Hematopoietic multipotent progenitor cell treated with erythropoietin and hydrocortisone succinate and interleukin-3 and kit ligand, for 15 days (in vitro differentiated cells): Measurements from ENCODE around the gene R3HCC1L.

Source experiments
- DNase-seq: peaks from one replicate; pipeline ENCODE4 v3.0.0-alpha.2; 2015; ENCODE audit warnings: low spot score

R3HCC1L gene

GRCh38 chr10:98134431-98135221 lies at the start of gene R3HCC1L:
Gene R3HCC1L, plus strand, starts transcription at chr10:98134657. Its CDS starts 73,458 bp downstream, at chr10:98208115.
- peak; percentile 93 for DNase-seq

DNA sequence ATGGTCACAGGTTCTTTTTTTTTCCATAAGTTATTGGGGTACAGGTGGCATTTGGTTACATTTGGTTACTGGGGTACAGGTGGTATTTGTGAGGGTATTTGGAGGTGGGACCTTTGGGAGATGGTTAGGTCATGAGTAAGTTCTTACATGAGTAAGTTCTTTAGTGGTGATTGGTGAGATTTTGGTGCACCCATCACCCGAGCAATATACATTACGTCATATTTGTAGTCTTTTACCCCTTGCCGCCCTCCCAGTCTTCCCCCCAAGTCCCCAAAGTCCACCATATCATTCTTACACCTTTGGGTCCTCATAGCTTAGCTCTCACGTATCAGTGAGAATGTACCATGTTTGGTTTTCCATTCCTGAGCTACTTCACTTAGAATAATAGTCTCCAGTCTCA lies 49.2 kb upstream of the R3HCC1L start:
- no peak for DNase-seq

DNA sequence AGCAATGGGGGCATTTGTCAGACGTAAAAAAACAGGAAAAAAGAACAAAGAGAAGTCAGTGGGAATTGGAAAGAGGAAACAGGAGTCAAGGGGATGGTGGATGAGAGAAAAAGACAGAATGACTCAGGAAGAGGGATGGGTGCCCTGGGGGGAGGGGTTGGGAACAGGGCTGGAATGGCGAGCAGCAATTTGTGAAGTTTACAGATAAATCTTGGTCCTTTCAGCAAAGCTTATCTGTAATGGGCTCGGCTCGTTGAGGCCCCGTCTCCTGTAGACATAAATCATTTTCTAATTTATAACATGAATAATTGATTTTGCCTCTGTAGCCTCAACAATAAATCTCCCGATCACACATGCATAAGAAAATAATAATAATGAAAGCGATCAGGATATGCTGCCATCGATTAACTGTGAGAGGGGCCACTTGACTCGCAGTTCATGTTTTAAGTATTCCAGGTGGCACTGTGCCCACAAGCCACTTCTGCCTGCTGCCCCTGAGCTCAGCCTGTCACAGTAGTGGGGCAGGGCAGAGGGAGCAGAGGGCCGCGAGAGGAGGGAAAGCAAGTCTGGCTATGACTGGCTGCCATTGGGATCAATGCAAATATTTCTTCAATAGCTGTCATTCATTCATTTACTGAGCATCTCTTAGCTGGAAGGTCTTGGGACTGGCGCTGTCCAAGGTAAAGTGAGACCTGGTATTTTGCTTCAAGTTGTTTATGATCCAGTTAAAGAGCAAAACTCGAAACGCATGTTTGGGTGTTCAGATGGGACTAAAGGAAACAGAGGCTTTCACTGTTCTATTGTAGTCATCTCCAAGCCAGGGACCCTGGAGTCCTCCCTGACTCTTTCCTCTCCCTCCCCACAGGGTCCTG lies 47.4 kb upstream of the R3HCC1L start:
- no peak for DNase-seq

DNA sequence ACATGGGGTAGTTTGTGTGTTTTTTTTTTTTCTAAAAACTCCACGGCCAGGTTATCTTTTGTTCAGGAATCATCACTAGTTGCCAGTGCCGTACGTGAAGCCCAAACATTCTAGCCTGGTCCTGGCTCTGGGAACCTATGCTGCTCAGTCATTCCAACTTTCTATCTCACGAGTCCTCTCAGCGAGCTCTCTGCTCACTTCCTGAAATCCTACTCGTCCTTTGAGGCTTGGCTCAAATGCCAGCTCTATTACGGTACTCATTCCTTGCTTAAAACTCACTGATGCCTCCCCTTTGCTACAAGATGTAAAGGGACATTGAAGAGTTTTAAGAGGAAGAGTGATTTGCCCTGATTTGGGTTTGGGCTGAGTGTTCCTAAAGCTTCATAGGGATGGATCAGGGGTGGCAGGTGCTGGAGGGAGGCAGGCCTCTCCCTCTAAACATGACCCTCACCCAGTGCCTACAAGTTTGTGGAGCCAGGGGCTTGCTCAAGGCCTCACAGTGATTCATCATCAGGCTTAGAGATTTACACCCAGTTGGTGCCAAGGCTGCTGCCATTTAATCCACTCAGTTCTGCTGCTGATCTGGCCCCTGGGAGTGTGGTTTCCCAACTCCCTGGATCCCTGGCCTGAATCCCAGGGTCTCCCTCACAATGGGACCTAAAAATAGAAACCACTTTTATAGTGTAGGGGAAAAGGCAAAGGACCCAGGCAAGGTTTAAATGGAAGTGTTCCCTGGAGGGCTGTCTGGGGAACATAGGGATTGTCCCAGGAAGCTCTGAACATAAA lies 46.1 kb upstream of the R3HCC1L start:
- no peak for DNase-seq

DNA sequence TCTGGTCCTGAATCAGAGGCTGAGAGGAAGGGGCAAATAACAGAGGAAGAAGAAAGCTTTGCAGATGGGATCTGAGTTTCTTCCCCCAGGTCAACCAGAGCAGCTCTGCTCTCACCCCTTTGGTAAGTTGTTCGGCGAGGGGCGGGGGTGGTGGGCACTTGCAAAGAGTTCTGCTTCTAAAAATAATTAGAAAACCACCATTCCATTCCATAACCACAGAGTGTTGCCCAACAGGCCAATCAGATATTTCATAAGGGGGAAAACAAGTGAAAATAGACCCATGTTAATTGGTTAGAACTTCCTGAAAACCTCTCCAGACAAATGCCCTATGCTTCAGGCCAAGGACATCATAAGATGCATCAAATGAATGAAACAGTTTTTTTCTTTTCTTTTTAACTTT lies 43.6 kb upstream of the R3HCC1L start:
- no peak for DNase-seq

DNA sequence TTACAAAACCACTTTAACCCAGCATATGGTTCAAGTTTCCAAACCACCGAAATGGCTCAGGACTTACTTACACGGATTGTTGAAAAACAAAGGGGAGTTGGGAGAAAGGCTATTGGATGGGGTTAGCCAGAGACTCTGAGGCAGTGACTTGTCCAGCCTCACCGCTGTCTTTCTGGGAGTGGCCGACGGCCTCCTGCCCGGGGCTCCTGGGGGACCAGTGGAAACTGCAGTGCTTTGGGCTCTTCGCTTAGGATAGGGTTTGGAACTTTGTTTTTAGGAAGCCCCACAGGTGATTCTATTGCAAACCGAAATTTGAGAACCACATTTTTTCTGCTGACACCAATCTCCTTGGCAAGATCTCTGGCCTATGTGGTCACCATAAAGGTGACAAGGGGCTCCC lies 38.1 kb upstream of the R3HCC1L start:
- DNase-seq = no peak

- DNase-seq = no peak
Measured at GRCh38 chr10:98096731-98097130, 37.7 kb upstream of the R3HCC1L start.

DNA sequence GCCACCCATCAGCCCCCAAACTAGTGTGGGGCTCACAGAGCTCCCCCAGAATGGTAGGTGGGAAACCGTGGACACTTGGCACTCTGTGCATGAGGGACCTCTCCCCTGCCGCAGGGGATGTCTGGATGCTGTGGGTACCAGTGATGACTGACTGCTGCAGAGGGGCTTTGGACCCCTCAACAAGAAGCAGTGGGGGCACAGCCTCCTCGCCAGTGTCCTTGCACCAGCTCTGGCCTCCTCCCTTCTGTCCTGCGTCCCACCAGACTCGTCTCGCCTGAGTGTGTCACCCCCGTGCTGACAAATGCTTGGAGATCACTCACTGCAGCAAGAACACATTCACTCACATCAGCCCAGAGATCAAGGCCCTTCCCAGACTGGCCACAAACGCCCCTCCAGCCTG lies 37.3 kb upstream of the R3HCC1L start:
- no peak for DNase-seq

DNA sequence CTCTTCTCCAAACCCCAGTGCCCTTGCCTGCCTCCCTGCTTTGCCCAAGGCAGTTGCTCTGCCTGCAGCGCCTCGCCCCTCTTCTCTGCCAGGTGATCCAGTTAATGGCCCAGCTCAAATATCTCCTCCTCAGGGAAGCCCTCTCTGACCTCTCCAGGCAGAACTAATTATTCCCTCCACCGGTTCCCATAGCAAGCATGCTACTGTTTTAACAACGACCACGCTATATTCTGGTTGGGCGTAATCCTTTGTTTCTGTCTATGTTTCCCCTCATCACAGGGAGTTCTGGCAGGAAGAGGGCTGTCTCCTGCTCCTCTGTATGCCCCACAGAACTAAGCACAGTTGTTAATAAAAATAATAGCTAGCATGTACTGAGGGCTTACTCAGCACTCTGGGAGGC lies 36.8 kb upstream of the R3HCC1L start:
- DNase-seq = no peak

- no peak for DNase-seq
Measured at GRCh38 chr10:98098247-98098646, 36.2 kb upstream of the R3HCC1L start.

- DNase-seq = no peak
Measured at GRCh38 chr10:98100476-98100875, 34.0 kb upstream of the R3HCC1L start.

GRCh38 chr10:98101366-98101765 lies 33.1 kb upstream of the R3HCC1L start:
- DNase-seq = no peak

- DNase-seq = no peak
Measured at GRCh38 chr10:98104125-98104524, 30.3 kb upstream of the R3HCC1L start.

GRCh38 chr10:98106531-98106930 lies 27.9 kb upstream of the R3HCC1L start:
- no peak for DNase-seq

- no peak for DNase-seq
Measured at GRCh38 chr10:98107644-98108430, 26.6 kb upstream of the R3HCC1L start.

DNA sequence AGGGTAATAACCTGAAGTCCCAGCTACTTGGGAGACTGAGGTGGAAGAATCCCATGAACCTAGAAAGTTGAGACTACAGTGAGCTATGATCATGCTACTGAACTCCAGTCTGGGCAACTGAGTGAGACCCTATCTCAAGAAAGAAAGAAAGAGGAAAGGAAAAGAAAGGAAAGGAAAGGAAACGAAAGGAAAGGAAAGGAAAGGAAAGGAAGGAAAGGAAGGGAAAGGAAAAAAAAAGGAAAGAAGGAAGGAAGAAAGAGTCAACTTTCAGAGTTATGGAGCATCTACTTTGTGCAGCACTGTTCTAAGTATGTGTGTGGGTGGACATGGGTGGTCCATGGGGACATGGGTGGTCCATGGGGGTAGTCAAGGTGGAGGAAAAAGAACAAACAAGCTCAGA lies 24.1 kb upstream of the R3HCC1L start:
- no peak for DNase-seq

GRCh38 chr10:98115031-98115787 lies 19.2 kb upstream of the R3HCC1L start:
- DNase-seq = no peak

DNA sequence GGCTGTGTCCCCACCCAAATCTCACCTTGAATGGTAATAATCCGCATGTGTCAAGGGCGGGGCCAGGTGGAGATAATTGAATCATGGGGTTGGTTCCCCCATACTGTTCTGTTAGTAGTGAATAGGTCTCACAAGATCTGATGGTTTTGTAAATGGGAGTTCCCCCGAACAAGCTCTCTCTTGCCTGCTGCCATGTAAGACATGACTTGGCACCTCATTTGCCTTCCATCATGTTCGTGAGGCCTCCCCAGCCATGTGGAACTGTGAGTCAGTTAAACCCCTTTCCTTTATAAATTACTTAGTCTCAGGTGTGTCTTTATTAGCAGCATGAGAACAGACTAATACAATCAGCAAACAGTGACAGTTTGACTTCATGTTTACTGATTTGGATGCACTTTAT lies 14.6 kb upstream of the R3HCC1L start:
- no peak for DNase-seq

DNA sequence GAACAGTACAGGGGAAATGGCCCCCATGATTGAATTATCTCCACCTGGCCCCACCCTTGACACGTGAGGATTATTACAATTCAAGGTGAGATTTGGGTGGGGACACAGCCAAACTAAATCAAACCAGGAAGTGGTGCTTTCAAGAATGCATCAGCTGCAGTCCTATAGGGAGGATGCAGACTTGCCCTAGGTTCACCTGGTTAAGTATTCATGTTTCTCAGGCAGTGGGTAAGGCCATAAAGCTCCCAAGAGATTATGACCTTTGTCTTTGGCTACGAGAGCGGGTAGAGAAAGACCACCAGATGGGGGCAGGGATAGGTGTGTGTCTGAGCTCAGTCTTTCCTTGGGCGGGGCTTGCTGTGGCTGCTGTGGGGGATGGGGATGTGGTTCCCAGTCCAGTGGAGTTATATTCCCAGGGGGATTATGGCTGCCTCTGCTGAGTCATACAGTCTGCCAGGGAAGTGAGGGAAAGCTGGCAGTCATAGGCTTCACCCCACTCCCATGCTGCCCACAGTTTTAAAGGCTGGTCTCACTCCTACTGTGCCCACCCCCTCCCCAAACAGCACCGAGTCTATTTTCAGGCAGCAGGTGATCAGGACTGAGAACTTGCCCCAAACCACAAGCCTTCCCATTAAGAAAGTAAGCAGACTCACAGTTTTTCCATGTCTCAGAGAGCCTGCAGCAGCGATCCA lies 8.4 kb upstream of the R3HCC1L start:
- DNase-seq = no peak

GRCh38 chr10:98128802-98129201 lies 5.7 kb upstream of the R3HCC1L start:
- no peak for DNase-seq
